HG03175 (cell line): ENCODE measurements around the gene GNPNAT1.

Source experiments
- ATAC-seq: cut with Tn5 transposase; IDR thresholded peaks from one replicate; pipeline ENCODE4 v1.9.1; 2021; ENCODE audit warnings: mild to moderate bottlenecking, moderate library complexity; ENCODE audit not compliant: unreplicated experiment

Gene GNPNAT1

GRCh38 chr14:52791223-52792096 lies at the start of gene GNPNAT1:
TSS of gene GNPNAT1 (minus strand) at chr14:52791607. CDS start at chr14:52784650, 6,957 bp downstream.
- ATAC-seq: peak; percentile 96

GRCh38 chr14:52840877-52841276 lies 49.5 kb upstream of the GNPNAT1 start:
- no peak for ATAC-seq

- no peak for ATAC-seq
These were observed 46.0 kb upstream of the GNPNAT1 start for GRCh38 chr14:52837451-52837850.

GRCh38 chr14:52836063-52836462 lies 44.7 kb upstream of the GNPNAT1 start:
- no peak for ATAC-seq

- no peak for ATAC-seq
These were observed 43.9 kb upstream of the GNPNAT1 start for GRCh38 chr14:52835122-52835903.

- no peak for ATAC-seq
These were observed 43.0 kb upstream of the GNPNAT1 start for GRCh38 chr14:52834440-52834842.

GRCh38 chr14:52833891-52834290 lies 42.5 kb upstream of the GNPNAT1 start:
- ATAC-seq: no peak

- ATAC-seq: no peak
These were observed 38.2 kb upstream of the GNPNAT1 start for GRCh38 chr14:52829527-52830185.

GRCh38 chr14:52827426-52827825 lies 36.0 kb upstream of the GNPNAT1 start:
- ATAC-seq: no peak

GRCh38 chr14:52825085-52825484 lies 33.7 kb upstream of the GNPNAT1 start:
- no peak for ATAC-seq

- no peak for ATAC-seq
These were observed 33.1 kb upstream of the GNPNAT1 start for GRCh38 chr14:52824462-52824861.

GRCh38 chr14:52821805-52822250 lies 30.4 kb upstream of the GNPNAT1 start:
- ATAC-seq: no peak

- no peak for ATAC-seq
These were observed 16.7 kb upstream of the GNPNAT1 start for GRCh38 chr14:52808101-52808500.

- ATAC-seq: no peak
These were observed 14.7 kb upstream of the GNPNAT1 start for GRCh38 chr14:52806115-52806514.

GRCh38 chr14:52802597-52802996 lies 11.2 kb upstream of the GNPNAT1 start:
- ATAC-seq: no peak

- ATAC-seq: no peak
These were observed 9.8 kb upstream of the GNPNAT1 start for GRCh38 chr14:52801014-52801712.

GRCh38 chr14:52798826-52799225 lies 7.4 kb upstream of the GNPNAT1 start:
- no peak for ATAC-seq

GRCh38 chr14:52797653-52798052 lies 6.2 kb upstream of the GNPNAT1 start:
- ATAC-seq: no peak

- ATAC-seq: no peak
These were observed 1.7 kb upstream of the GNPNAT1 start for GRCh38 chr14:52793061-52793460.

GRCh38 chr14:52792097-52792415 lies 649 bp upstream of the GNPNAT1 start:
- no peak for ATAC-seq

- peak; percentile 2 for ATAC-seq
These were observed 618 bp downstream of the GNPNAT1 start for GRCh38 chr14:52790756-52791222.
